ENCODE results near the gene UBAP2L.
"Not testable (repeated sequence)": the region's sequence is repeated elsewhere in the genome, so short reads cannot be mapped to it uniquely, and the experiment has no call there.

Gene UBAP2L

GRCh38 chr1:154313066-154313356 is 92.3 kb downstream of the UBAP2L start:
- no peak for DNase-seq (ENCODE audit: low spot score)

- DNase-seq (ENCODE audit: low spot score), result not testable (repeated sequence)
These were observed 93.5 kb downstream of the UBAP2L start for GRCh38 chr1:154314226-154314625.

GRCh38 chr1:154316704-154317103 is 95.9 kb downstream of the UBAP2L start:
- no peak for DNase-seq (ENCODE audit: low spot score)

- DNase-seq (ENCODE audit: low spot score), result no peak
These were observed 97.6 kb downstream of the UBAP2L start for GRCh38 chr1:154318386-154318785.

All from COLO829 (cell line).